Measurements from ENCODE around the gene COTL1. TPM values are rescaled to one million over a fixed set of nuclear protein-coding genes. Genes with fewer than 3 reads are reported as not detected.

The COTL1 gene
- total RNA-seq, 1 donor from 2014 or later: 359 TPM

DNA sequence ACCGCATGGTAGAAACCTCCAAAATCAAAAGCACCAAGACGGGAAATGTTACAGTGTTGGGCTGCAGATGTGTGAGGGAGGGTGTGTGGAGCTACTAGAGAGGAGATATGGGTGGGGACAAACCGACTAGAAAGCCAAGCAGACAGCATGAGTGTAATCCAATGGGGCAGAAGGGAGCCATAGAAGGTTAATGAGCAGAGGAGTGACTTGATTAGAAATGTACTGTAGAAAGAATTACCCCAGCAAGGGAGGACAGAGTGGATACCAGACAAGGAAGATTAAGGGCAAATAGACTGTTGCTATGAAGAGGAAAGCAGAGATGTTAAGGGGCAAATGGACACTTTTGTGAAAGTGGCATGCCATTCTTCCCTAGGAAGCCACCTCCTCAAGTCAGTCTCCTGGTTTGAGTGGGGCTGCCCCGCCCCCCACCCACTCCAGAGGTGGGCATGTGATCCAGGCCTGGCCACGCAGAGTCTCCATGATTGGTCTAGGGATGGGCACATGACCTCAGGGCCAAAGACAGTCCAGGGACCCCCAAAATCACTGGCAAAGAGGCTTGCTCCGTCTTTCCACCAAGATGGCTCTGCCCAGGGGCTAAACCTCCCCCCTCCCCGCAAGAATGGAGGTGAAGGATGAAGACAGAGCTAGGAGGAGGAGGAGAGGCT, 4.3 kb downstream of the COTL1 start:
- H3K36me3 Mint-ChIP-seq (ENCODE audit: low read depth, unreplicated experiment): peaks cover 28% of the 10 kb centered on the region
- H3K27me3 Mint-ChIP-seq (ENCODE audit: low read depth, unreplicated experiment): no peaks in the 10 kb centered on the region
- no peak overlapping the region for H3K4me3 Mint-ChIP-seq (ENCODE audit: unreplicated experiment)
- no peak for DNase-seq (ENCODE audit: low read depth)
- Histone ChIP-seq H3K27me3 (ENCODE audit: insufficient read depth, low read length) (no peaks in the 10 kb centered on the region), H3K36me3 (ENCODE audit: insufficient read depth, low read length) (peaks cover 26% of the 10 kb centered on the region), H4K20me1 (ENCODE audit: insufficient read depth, low read length) (peaks cover 91% of the 10 kb centered on the region), H3K4me3 (ENCODE audit: insufficient read depth, low read depth, low read length) (no peak overlapping the region), H3K27ac (ENCODE audit: low read depth, low read length) (no peak overlapping the region), H3K79me2 (ENCODE audit: insufficient read depth, low read length) (peaks cover 91% of the 10 kb centered on the region), H2AFZ (ENCODE audit: low read depth, low read length) (no peak overlapping the region), H3K9me3 (ENCODE audit: insufficient read depth, low read depth, low read length) (no peaks in the 10 kb centered on the region), H3K4me2 (ENCODE audit: low read length) (peak overlapping the region; percentile 94), H3K9ac (ENCODE audit: low read length) (no peak overlapping the region), H3K4me1 (ENCODE audit: insufficient read depth, low read length) (peaks cover 17% of the 10 kb centered on the region)
- H3K9me3 Mint-ChIP-seq (ENCODE audit: unreplicated experiment): no peaks in the 10 kb centered on the region
- peaks cover 37% of the 10 kb centered on the region for H3K4me1 Mint-ChIP-seq (ENCODE audit: low read depth, unreplicated experiment)
- TF ChIP-seq, protein P1, sequence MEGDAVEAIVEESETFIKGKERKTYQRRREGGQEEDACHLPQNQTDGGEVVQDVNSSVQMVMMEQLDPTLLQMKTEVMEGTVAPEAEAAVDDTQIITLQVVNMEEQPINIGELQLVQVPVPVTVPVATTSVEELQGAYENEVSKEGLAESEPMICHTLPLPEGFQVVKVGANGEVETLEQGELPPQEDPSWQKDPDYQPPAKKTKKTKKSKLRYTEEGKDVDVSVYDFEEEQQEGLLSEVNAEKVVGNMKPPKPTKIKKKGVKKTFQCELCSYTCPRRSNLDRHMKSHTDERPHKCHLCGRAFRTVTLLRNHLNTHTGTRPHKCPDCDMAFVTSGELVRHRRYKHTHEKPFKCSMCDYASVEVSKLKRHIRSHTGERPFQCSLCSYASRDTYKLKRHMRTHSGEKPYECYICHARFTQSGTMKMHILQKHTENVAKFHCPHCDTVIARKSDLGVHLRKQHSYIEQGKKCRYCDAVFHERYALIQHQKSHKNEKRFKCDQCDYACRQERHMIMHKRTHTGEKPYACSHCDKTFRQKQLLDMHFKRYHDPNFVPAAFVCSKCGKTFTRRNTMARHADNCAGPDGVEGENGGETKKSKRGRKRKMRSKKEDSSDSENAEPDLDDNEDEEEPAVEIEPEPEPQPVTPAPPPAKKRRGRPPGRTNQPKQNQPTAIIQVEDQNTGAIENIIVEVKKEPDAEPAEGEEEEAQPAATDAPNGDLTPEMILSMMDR (IDR thresholded peaks at IDR 0.05; ENCODE audit: insufficient read depth, low read depth, low read length): no peak
- no peak for TF ChIP-seq EZH2 (IDR thresholded peaks at IDR 0.05; ENCODE audit: insufficient read depth, low read length)
- no peak for FAIRE-seq
- peak overlapping the region; percentile 59 for H3K27ac Mint-ChIP-seq (ENCODE audit: unreplicated experiment)

DNA sequence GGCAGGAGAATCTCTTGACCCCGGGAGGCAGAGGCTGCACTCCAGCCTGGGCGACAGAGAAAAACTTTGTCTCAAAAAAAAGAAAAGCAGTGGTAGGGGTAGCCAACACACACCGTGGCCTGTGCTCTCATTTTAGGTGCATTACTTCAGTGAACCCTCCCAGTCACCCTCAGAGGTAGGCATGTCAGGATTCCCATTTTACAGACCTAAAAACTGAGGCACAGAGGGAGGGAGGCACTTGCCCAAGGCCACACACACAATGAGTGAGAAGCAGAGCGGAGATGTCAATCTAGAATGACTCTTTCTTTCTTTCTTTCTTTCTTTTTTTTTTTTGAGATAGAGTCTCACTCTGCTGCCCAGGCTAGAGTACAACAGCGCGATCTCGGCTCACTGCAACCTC, 5.2 kb downstream of the COTL1 start:
- H3K4me1 Mint-ChIP-seq (ENCODE audit: low read depth, unreplicated experiment): peaks cover 37% of the 10 kb centered on the region
- no peak overlapping the region for H3K27ac Mint-ChIP-seq (ENCODE audit: unreplicated experiment)
- Histone ChIP-seq H3K27ac (ENCODE audit: low read depth, low read length) (no peak overlapping the region), H3K36me3 (ENCODE audit: insufficient read depth, low read length) (peaks cover 26% of the 10 kb centered on the region), H2AFZ (ENCODE audit: low read depth, low read length) (no peak overlapping the region), H3K4me2 (ENCODE audit: low read length) (no peak overlapping the region), H3K79me2 (ENCODE audit: insufficient read depth, low read length) (peaks cover 99% of the 10 kb centered on the region), H3K4me1 (ENCODE audit: insufficient read depth, low read length) (peaks cover 17% of the 10 kb centered on the region), H3K9me3 (ENCODE audit: insufficient read depth, low read depth, low read length) (no peaks in the 10 kb centered on the region), H4K20me1 (ENCODE audit: insufficient read depth, low read length) (peaks cover 99% of the 10 kb centered on the region), H3K4me3 (ENCODE audit: insufficient read depth, low read depth, low read length) (no peak overlapping the region), H3K9ac (ENCODE audit: low read length) (no peak overlapping the region), H3K27me3 (ENCODE audit: insufficient read depth, low read length) (no peaks in the 10 kb centered on the region)
- TF ChIP-seq, protein P1 (IDR thresholded peaks at IDR 0.05; ENCODE audit: insufficient read depth, low read depth, low read length): no peak
- TF ChIP-seq EZH2 (IDR thresholded peaks at IDR 0.05; ENCODE audit: insufficient read depth, low read length): no peak
- no peak for DNase-seq (ENCODE audit: low read depth)
- peaks cover 28% of the 10 kb centered on the region for H3K36me3 Mint-ChIP-seq (ENCODE audit: low read depth, unreplicated experiment)
- no peak overlapping the region for H3K4me3 Mint-ChIP-seq (ENCODE audit: unreplicated experiment)
- no peaks in the 10 kb centered on the region for H3K27me3 Mint-ChIP-seq (ENCODE audit: low read depth, unreplicated experiment)
- no peaks in the 10 kb centered on the region for H3K9me3 Mint-ChIP-seq (ENCODE audit: unreplicated experiment)
- no peak for FAIRE-seq

DNA sequence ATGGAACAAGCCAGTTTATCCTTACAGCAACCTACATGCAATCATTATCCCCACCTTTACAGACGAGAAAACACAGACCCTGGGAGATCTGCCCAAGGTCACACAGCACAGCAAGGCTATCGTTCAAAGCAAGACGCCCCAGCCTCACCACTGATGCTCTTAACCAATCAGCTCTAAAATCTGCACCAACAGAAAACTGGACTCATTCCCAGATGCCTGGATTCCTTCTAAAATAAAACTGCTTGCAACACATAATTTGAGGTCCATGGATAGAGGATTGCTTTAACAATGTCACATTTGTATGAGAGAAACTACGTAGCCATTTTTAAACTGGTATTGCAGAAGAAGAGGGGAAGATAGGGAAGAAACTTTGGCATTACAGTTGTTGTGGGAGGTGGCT, 6.8 kb downstream of the COTL1 start:
- Histone ChIP-seq H3K4me3 (ENCODE audit: insufficient read depth, low read depth, low read length) (no peak overlapping the region), H3K4me2 (ENCODE audit: low read length) (no peak overlapping the region), H3K27me3 (ENCODE audit: insufficient read depth, low read length) (no peaks in the 10 kb centered on the region), H4K20me1 (ENCODE audit: insufficient read depth, low read length) (peaks cover 100% of the 10 kb centered on the region), H3K9ac (ENCODE audit: low read length) (no peak overlapping the region), H3K9me3 (ENCODE audit: insufficient read depth, low read depth, low read length) (no peaks in the 10 kb centered on the region), H3K27ac (ENCODE audit: low read depth, low read length) (no peak overlapping the region), H2AFZ (ENCODE audit: low read depth, low read length) (no peak overlapping the region), H3K36me3 (ENCODE audit: insufficient read depth, low read length) (peaks cover 26% of the 10 kb centered on the region), H3K4me1 (ENCODE audit: insufficient read depth, low read length) (peaks cover 16% of the 10 kb centered on the region), H3K79me2 (ENCODE audit: insufficient read depth, low read length) (peaks cover 99% of the 10 kb centered on the region)
- Mint-ChIP-seq H3K27ac (ENCODE audit: unreplicated experiment) (no peak overlapping the region), H3K27me3 (ENCODE audit: low read depth, unreplicated experiment) (no peaks in the 10 kb centered on the region), H3K4me1 (ENCODE audit: low read depth, unreplicated experiment) (peaks cover 32% of the 10 kb centered on the region), H3K36me3 (ENCODE audit: low read depth, unreplicated experiment) (peaks cover 35% of the 10 kb centered on the region), H3K4me3 (ENCODE audit: unreplicated experiment) (no peak overlapping the region), H3K9me3 (ENCODE audit: unreplicated experiment) (no peaks in the 10 kb centered on the region)
- FAIRE-seq (no peak), DNase-seq (ENCODE audit: low read depth) (no peak)
- TF ChIP-seq, protein P1 (IDR thresholded peaks at IDR 0.05; ENCODE audit: insufficient read depth, low read depth, low read length): no peak
- TF ChIP-seq EZH2 (IDR thresholded peaks at IDR 0.05; ENCODE audit: insufficient read depth, low read length): no peak

Measured in astrocyte (in vitro differentiated cells and primary cell).